Erythroblast (primary cell): ENCODE data around the gene CKAP2.
"Not testable (repeated sequence)": the region's sequence is repeated elsewhere in the genome, so short reads cannot be mapped to it uniquely, and the experiment has no call there.

Experiments used
- GATA1 ChIP-seq: IDR thresholded peaks from 2 replicates; pipeline ENCODE4 v1.6.1; 2011; ENCODE audit warnings: low read depth, mild to moderate bottlenecking, control low read depth, low read length, moderate library complexity
- POLR2A ChIP-seq: IDR thresholded peaks from 2 replicates; pipeline ENCODE4 v1.6.1; 2011; ENCODE audit warnings: mild to moderate bottlenecking, low read length

GRCh38 chr13:52505843-52506242 is 50.6 kb downstream of the CKAP2 start:
- not testable (repeated sequence) for TF ChIP-seq POLR2A, GATA1
